HPDE6-E6E7 (cell line): ENCODE measurements around the gene TMEM43.
"Not testable (repeated sequence)": the region's sequence is repeated elsewhere in the genome, so short reads cannot be mapped to it uniquely, and the experiment has no call there.

ENCODE experiments used
- DNase-seq: peaks from one replicate; pipeline ENCODE4 v3.0.0; 2011; ENCODE audit warnings: missing footprints; ENCODE audit errors: extremely low spot score

The TMEM43 gene

GRCh38 chr3:14124615-14125192 is at the start of gene TMEM43, which contains the start of gene CHCHD4:
TSS of gene TMEM43 (plus strand) at chr3:14125052. CDS start at chr3:14125194, 142 bp downstream.
TSS of gene CHCHD4 (minus strand) at chr3:14124870. CDS start at chr3:14124676, 194 bp downstream.
- DNase-seq: peak; percentile 81

GRCh38 chr3:14075233-14075632 is 49.6 kb upstream of the TMEM43 start:
- DNase-seq: not testable (repeated sequence)

- no peak for DNase-seq
These were observed 47.5 kb upstream of the TMEM43 start for GRCh38 chr3:14077310-14077709.

- no peak for DNase-seq
These were observed 42.7 kb upstream of the TMEM43 start for GRCh38 chr3:14082108-14082657.

GRCh38 chr3:14087461-14087860 is 37.4 kb upstream of the TMEM43 start:
- not testable (repeated sequence) for DNase-seq

GRCh38 chr3:14091959-14092358 is 32.9 kb upstream of the TMEM43 start:
- not testable (repeated sequence) for DNase-seq

GRCh38 chr3:14092464-14092863 is 32.4 kb upstream of the TMEM43 start:
- DNase-seq: no peak

GRCh38 chr3:14093831-14094230 is 31.0 kb upstream of the TMEM43 start:
- DNase-seq: peak; percentile 34

- no peak for DNase-seq
These were observed 28.1 kb upstream of the TMEM43 start for GRCh38 chr3:14096742-14097141.

GRCh38 chr3:14097616-14098391 is 27.0 kb upstream of the TMEM43 start:
- no peak for DNase-seq

GRCh38 chr3:14109821-14110220 is 15.0 kb upstream of the TMEM43 start:
- DNase-seq: not testable (repeated sequence)

- no peak for DNase-seq
These were observed 14.2 kb upstream of the TMEM43 start for GRCh38 chr3:14110699-14111098.

GRCh38 chr3:14113965-14114635 is 10.8 kb upstream of the TMEM43 start:
- DNase-seq: no peak

GRCh38 chr3:14117468-14118399 is 7.1 kb upstream of the TMEM43 start:
- DNase-seq: no peak

GRCh38 chr3:14118400-14119381 is 6.2 kb upstream of the TMEM43 start:
- DNase-seq: no peak

- DNase-seq: no peak
These were observed 5.2 kb upstream of the TMEM43 start for GRCh38 chr3:14119651-14120050.

GRCh38 chr3:14120111-14120920 is 4.5 kb upstream of the TMEM43 start:
- no peak for DNase-seq

GRCh38 chr3:14120921-14121448 is 3.9 kb upstream of the TMEM43 start:
- DNase-seq: not testable (repeated sequence)

- no peak for DNase-seq
These were observed 3.0 kb upstream of the TMEM43 start for GRCh38 chr3:14121859-14122258.
